OCI-LY1 (cell line): Measurements from ENCODE around the gene HLA-DMA.

Experiments
- EZH2 ChIP-seq: fragments of 200-600 bp; sonication (generic), shearing (Covaris generic); IDR thresholded peaks from 2 replicates; pipeline ENCODE4 v1.8.0; 2017; ENCODE audit warnings: borderline replicate concordance, mixed run types, mild to moderate bottlenecking, antibody characterized with exemption, low read length, moderate library complexity, mixed read lengths
- TF ChIP-seq, protein P1 (sequence below): fragments of 200-600 bp; sonication (generic), shearing (Covaris generic); IDR thresholded peaks from 2 replicates; pipeline ENCODE4 v1.5.1; 2017; ENCODE audit warnings: mild to moderate bottlenecking, antibody characterized with exemption, low read length, moderate library complexity, mixed read lengths

DNA sequence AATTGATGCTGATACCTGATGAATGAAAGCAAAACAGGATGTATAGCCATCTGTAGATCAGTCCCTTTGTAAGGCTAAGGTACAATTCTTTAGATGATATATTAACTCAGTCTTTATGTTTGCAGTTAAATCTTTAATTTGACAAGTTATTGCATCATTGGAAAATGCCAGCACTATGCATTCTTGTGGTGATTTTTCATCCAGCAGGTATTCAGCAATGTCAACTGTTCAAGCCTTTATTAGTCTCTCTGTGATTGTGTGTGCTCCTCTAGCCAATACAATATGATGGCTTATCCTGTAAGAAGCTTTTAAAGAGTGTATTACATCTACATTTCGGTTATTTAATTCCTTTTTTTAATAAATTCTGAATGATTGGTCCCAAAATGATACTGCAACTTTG lies 46.4 kb downstream of the HLA-DMA start:
- TF ChIP-seq, protein P1, sequence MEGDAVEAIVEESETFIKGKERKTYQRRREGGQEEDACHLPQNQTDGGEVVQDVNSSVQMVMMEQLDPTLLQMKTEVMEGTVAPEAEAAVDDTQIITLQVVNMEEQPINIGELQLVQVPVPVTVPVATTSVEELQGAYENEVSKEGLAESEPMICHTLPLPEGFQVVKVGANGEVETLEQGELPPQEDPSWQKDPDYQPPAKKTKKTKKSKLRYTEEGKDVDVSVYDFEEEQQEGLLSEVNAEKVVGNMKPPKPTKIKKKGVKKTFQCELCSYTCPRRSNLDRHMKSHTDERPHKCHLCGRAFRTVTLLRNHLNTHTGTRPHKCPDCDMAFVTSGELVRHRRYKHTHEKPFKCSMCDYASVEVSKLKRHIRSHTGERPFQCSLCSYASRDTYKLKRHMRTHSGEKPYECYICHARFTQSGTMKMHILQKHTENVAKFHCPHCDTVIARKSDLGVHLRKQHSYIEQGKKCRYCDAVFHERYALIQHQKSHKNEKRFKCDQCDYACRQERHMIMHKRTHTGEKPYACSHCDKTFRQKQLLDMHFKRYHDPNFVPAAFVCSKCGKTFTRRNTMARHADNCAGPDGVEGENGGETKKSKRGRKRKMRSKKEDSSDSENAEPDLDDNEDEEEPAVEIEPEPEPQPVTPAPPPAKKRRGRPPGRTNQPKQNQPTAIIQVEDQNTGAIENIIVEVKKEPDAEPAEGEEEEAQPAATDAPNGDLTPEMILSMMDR = no peak
- TF ChIP-seq EZH2 = no peak
